ENCODE results near the gene NDUFS4. TPM values are rescaled to one million over a fixed set of nuclear protein-coding genes. Genes with fewer than 3 reads are reported as not detected.
"Not testable (repeated sequence)": the region's sequence is repeated elsewhere in the genome, so short reads cannot be mapped to it uniquely, and the experiment has no call there.

NDUFS4 gene
- total RNA-seq, 1 experiment from 2014 or later: 72.6 TPM

GRCh38 chr5:53545744-53546143 is 14.7 kb upstream of the NDUFS4 start:
- intact Hi-C loops (cut with micrococcal nuclease): no loop called here
- no TSS peak for BruUV-seq (replicated peaks)
- Histone ChIP-seq H3F3A (ENCODE audit: low read length, unreplicated experiment) (no peaks in the 10 kb centered on the region), H2AFZ (ENCODE audit: low read length) (no peak overlapping the region), H3K27me3 (ENCODE audit: low read length) (no peaks in the 10 kb centered on the region), H3K36me3 (ENCODE audit: low read depth, low read length) (no peaks in the 10 kb centered on the region), H3K4me1 (ENCODE audit: insufficient read depth, low read length) (no peaks in the 10 kb centered on the region), H3K4me2 (ENCODE audit: low read length) (no peak overlapping the region), H3K4me3 (ENCODE audit: low read length) (no peak overlapping the region), H4K20me1 (ENCODE audit: low read length) (no peaks in the 10 kb centered on the region), H3K27ac (ENCODE audit: low read length) (no peak overlapping the region), H3K9ac (ENCODE audit: low read length) (no peak overlapping the region), H3K79me2 (ENCODE audit: low read length) (no peaks in the 10 kb centered on the region), H3K9me3 (ENCODE audit: low read length) (no peaks in the 10 kb centered on the region), H3K9me2 (replicated peaks; ENCODE audit: low read length) (no peaks in the 10 kb centered on the region)
- ChIA-PET CTCF (no interaction called here), POLR2A (ENCODE audit: unreplicated experiment) (no interaction called here)
- TF ChIP-seq CTCF (conservative IDR thresholded peaks at IDR 0.05; ENCODE audit: low read depth, low read length) (no peak), EZH2phosphoT487 (IDR thresholded peaks at IDR 0.05; ENCODE audit: borderline replicate concordance, low read length) (no peak), EZH2 (IDR thresholded peaks at IDR 0.05; ENCODE audit: low read length, unreplicated experiment) (no peak)
- DNase-seq (no peak), ATAC-seq (no peak)

GRCh38 chr5:53547226-53547625 is 13.2 kb upstream of the NDUFS4 start:
- H3K27ac ChIP-seq (ENCODE audit: low read length): no peak overlapping the region
- TF ChIP-seq EZH2 (IDR thresholded peaks at IDR 0.05; ENCODE audit: low read length, unreplicated experiment) (no peak), EZH2phosphoT487 (IDR thresholded peaks at IDR 0.05; ENCODE audit: borderline replicate concordance, low read length) (no peak)
- ATAC-seq (no peak), DNase-seq (no peak)
- no peak overlapping the region for H2AFZ ChIP-seq (ENCODE audit: low read length)
- H3K79me2 ChIP-seq (ENCODE audit: low read length): no peaks in the 10 kb centered on the region
- no peaks in the 10 kb centered on the region for H4K20me1 ChIP-seq (ENCODE audit: low read length)
- no peaks in the 10 kb centered on the region for H3K36me3 ChIP-seq (ENCODE audit: low read depth, low read length)
- ChIA-PET CTCF (no interaction called here), POLR2A (ENCODE audit: unreplicated experiment) (no interaction called here)
- H3F3A ChIP-seq (ENCODE audit: low read length, unreplicated experiment): no peaks in the 10 kb centered on the region
- H3K9ac ChIP-seq (ENCODE audit: low read length): no peak overlapping the region
- no peaks in the 10 kb centered on the region for H3K4me1 ChIP-seq (ENCODE audit: insufficient read depth, low read length)
- no peaks in the 10 kb centered on the region for H3K9me2 ChIP-seq (replicated peaks; ENCODE audit: low read length)
- H3K9me3 ChIP-seq (ENCODE audit: low read length): no peaks in the 10 kb centered on the region
- BruUV-seq (replicated peaks): no TSS peak
- H3K4me2 ChIP-seq (ENCODE audit: low read length): no peak overlapping the region
- H3K4me3 ChIP-seq (ENCODE audit: low read length): no peak overlapping the region
- intact Hi-C loops (cut with micrococcal nuclease): no loop called here
- no peaks in the 10 kb centered on the region for H3K27me3 ChIP-seq (ENCODE audit: low read length)

- H3K36me3 ChIP-seq (ENCODE audit: low read depth, low read length); H3K79me2 ChIP-seq (ENCODE audit: low read length); BruUV-seq (replicated peaks); CTCF ChIA-PET; H4K20me1 ChIP-seq (ENCODE audit: low read length); H3K4me2 ChIP-seq (ENCODE audit: low read length); H3K9ac ChIP-seq (ENCODE audit: low read length); H3K4me3 ChIP-seq (ENCODE audit: low read length); H3K9me2 ChIP-seq (replicated peaks; ENCODE audit: low read length); H3K9me3 ChIP-seq (ENCODE audit: low read length); POLR2A ChIA-PET (ENCODE audit: unreplicated experiment); intact Hi-C loops (cut with micrococcal nuclease); H3K4me1 ChIP-seq (ENCODE audit: insufficient read depth, low read length); H3K27me3 ChIP-seq (ENCODE audit: low read length); H3K27ac ChIP-seq (ENCODE audit: low read length); H2AFZ ChIP-seq (ENCODE audit: low read length); DNase-seq; ATAC-seq; H3F3A ChIP-seq (ENCODE audit: low read length, unreplicated experiment): not testable (repeated sequence)
Measured at GRCh38 chr5:53548501-53548900, 11.9 kb upstream of the NDUFS4 start.

- Histone ChIP-seq H3K27ac (ENCODE audit: low read length) (no peak overlapping the region), H4K20me1 (ENCODE audit: low read length) (no peaks in the 10 kb centered on the region), H3K27me3 (ENCODE audit: low read length) (no peaks in the 10 kb centered on the region), H3K4me1 (ENCODE audit: insufficient read depth, low read length) (no peaks in the 10 kb centered on the region), H3K79me2 (ENCODE audit: low read length) (no peaks in the 10 kb centered on the region), H3K9me2 (replicated peaks; ENCODE audit: low read length) (no peaks in the 10 kb centered on the region), H3F3A (ENCODE audit: low read length, unreplicated experiment) (no peaks in the 10 kb centered on the region), H3K9me3 (ENCODE audit: low read length) (no peaks in the 10 kb centered on the region), H2AFZ (ENCODE audit: low read length) (0 out of 2 replicates have a peak overlapping the region, but pooled peaks have one; percentile 18), H3K4me3 (ENCODE audit: low read length) (no peak overlapping the region), H3K9ac (ENCODE audit: low read length) (no peak overlapping the region), H3K36me3 (ENCODE audit: low read depth, low read length) (no peaks in the 10 kb centered on the region), H3K4me2 (ENCODE audit: low read length) (no peak overlapping the region)
- DNase-seq (peak; percentile 23), ATAC-seq (no peak)
- ChIA-PET POLR2A (ENCODE audit: unreplicated experiment) (no interaction called here), CTCF (no interaction called here)
- TF ChIP-seq EZH2phosphoT487 (IDR thresholded peaks at IDR 0.05; ENCODE audit: borderline replicate concordance, low read length): no peak
- no peak for TF ChIP-seq CTCF (conservative IDR thresholded peaks at IDR 0.05; ENCODE audit: low read depth, low read length)
- no peak for TF ChIP-seq EZH2 (IDR thresholded peaks at IDR 0.05; ENCODE audit: low read length, unreplicated experiment)
- BruUV-seq (replicated peaks): no TSS peak
- intact Hi-C loops (cut with micrococcal nuclease): no loop called here
Measured at GRCh38 chr5:53549792-53550191, 10.6 kb upstream of the NDUFS4 start.

Measured in PC-3 (cell line).